ENCODE data around the gene TACR1.

DNA sequence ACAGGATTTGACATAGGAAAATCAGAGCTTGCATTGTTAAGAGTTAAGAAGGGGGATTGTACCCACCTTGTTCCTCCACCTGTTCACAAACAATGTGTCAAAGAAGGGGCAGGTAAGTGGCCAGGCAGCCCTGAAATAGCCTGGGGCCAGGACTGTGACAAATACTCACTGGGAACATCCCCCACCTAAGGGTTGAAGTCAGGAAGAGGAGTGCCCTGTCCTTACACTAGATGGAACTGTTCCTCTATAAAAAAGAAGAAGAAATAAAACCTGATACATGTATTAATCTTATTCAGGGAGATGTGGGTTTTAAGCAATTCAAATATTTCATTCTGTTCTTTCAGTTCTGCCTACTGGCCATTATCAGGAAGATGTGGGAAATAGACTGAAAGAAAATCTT lies 41.9 kb downstream of the TACR1 start:
- TF ChIP-seq, protein P1, sequence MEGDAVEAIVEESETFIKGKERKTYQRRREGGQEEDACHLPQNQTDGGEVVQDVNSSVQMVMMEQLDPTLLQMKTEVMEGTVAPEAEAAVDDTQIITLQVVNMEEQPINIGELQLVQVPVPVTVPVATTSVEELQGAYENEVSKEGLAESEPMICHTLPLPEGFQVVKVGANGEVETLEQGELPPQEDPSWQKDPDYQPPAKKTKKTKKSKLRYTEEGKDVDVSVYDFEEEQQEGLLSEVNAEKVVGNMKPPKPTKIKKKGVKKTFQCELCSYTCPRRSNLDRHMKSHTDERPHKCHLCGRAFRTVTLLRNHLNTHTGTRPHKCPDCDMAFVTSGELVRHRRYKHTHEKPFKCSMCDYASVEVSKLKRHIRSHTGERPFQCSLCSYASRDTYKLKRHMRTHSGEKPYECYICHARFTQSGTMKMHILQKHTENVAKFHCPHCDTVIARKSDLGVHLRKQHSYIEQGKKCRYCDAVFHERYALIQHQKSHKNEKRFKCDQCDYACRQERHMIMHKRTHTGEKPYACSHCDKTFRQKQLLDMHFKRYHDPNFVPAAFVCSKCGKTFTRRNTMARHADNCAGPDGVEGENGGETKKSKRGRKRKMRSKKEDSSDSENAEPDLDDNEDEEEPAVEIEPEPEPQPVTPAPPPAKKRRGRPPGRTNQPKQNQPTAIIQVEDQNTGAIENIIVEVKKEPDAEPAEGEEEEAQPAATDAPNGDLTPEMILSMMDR (conservative IDR thresholded peaks at IDR 0.05; ENCODE audit: low read depth, low read length) = peak; percentile 24; the same call in 1 of the 2 replicates
- TF ChIP-seq POLR2A (IDR thresholded peaks at IDR 0.05; ENCODE audit: low read depth, low read length) = no peak
- peak; percentile 35 for TF ChIP-seq RAD21 (IDR thresholded peaks at IDR 0.05; ENCODE audit: low read length)
- TF ChIP-seq MAFK (IDR thresholded peaks at IDR 0.05; ENCODE audit: low read depth, low read length) = no peak
- no peak for TF ChIP-seq CEBPB (IDR thresholded peaks at IDR 0.05; ENCODE audit: low read depth, low read length)
- TF ChIP-seq, protein P2, sequence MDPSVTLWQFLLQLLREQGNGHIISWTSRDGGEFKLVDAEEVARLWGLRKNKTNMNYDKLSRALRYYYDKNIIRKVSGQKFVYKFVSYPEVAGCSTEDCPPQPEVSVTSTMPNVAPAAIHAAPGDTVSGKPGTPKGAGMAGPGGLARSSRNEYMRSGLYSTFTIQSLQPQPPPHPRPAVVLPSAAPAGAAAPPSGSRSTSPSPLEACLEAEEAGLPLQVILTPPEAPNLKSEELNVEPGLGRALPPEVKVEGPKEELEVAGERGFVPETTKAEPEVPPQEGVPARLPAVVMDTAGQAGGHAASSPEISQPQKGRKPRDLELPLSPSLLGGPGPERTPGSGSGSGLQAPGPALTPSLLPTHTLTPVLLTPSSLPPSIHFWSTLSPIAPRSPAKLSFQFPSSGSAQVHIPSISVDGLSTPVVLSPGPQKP (IDR thresholded peaks at IDR 0.05; ENCODE audit: borderline replicate concordance, low read depth, low read length) = no peak
- TF ChIP-seq MAZ (IDR thresholded peaks at IDR 0.05; ENCODE audit: borderline replicate concordance, low read depth, low read length) = no peak
- no peak for TF ChIP-seq BHLHE40 (IDR thresholded peaks at IDR 0.05; ENCODE audit: low read depth, low read length)
- peak; percentile 17; the same call in 1 of the 2 replicates for TF ChIP-seq SMC3 (IDR thresholded peaks at IDR 0.05; ENCODE audit: low read depth, low read length)
- TF ChIP-seq RFX5 (IDR thresholded peaks at IDR 0.05; ENCODE audit: low read depth, low read length) = no peak
- TF ChIP-seq, protein P3, sequence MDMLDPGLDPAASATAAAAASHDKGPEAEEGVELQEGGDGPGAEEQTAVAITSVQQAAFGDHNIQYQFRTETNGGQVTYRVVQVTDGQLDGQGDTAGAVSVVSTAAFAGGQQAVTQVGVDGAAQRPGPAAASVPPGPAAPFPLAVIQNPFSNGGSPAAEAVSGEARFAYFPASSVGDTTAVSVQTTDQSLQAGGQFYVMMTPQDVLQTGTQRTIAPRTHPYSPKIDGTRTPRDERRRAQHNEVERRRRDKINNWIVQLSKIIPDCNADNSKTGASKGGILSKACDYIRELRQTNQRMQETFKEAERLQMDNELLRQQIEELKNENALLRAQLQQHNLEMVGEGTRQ (IDR thresholded peaks at IDR 0.05; ENCODE audit: low read depth, low read length) = no peak
- TF ChIP-seq MXI1 (IDR thresholded peaks at IDR 0.05; ENCODE audit: borderline replicate concordance, low read depth, low read length) = no peak
- no peak for TF ChIP-seq RCOR1 (IDR thresholded peaks at IDR 0.05; ENCODE audit: insufficient replicate concordance, low read length)
- no peak for TF ChIP-seq FOS (IDR thresholded peaks at IDR 0.05; ENCODE audit: low read depth, low read length)
